ENCODE results near the gene ANKRD16. TPM values are rescaled to one million over a fixed set of nuclear protein-coding genes. Genes with fewer than 3 reads are reported as not detected.

The ANKRD16 gene
- total and polyA plus RNA-seq, 2 of the 8 experiments (the other 6 are each of a cell fraction or from before 2014, with no cell fraction given): 8.2 to 12.7 TPM

GRCh38 chr10:5814110-5815107, 75.3 kb downstream of the ANKRD16 start (continued):
- TF ChIP-seq SAP30 (IDR thresholded peaks at IDR 0.05; ENCODE audit: insufficient read depth, insufficient replicate concordance, low read length): no peak
- TF ChIP-seq MAFK (IDR thresholded peaks at IDR 0.05; ENCODE audit: low read depth, low read length): peak; percentile 96
- TF ChIP-seq ATF3 (IDR thresholded peaks at IDR 0.05; ENCODE audit: insufficient read depth, low read depth, low read length): no peak
- TF ChIP-seq CHD7 (IDR thresholded peaks at IDR 0.05; ENCODE audit: insufficient replicate concordance, low read length): no peak
- peak in 1 of 2 experiments; percentile 24; a peak in 1 of 3 replicates for TF ChIP-seq POLR2A (IDR thresholded peaks at IDR 0.05; ENCODE audit: control extremely low read depth in 1 of 2, low read depth in 2 of 2, low read length in 2 of 2)
- TF ChIP-seq CEBPB (IDR thresholded peaks at IDR 0.05; ENCODE audit: low read depth, low read length): no peak
- peak; percentile 78 for TF ChIP-seq POLR2AphosphoS5 (IDR thresholded peaks at IDR 0.05; ENCODE audit: low read depth, low read length)
- peak; percentile 25; the same call in 1 of the 2 replicates for TF ChIP-seq E2F6 (IDR thresholded peaks at IDR 0.05)
